GM12873 (cell line): Measurements from ENCODE around the gene SRRM2.

ENCODE experiments used
- CTCF ChIP-seq: IDR thresholded peaks from 2 replicates; pipeline ENCODE4 v1.5.1; 2012; ENCODE audit warnings: low read depth, mild to moderate bottlenecking, moderate library complexity, low read length, control low read depth; ENCODE audit not compliant: insufficient read depth; ENCODE audit errors: missing control alignments

The SRRM2 gene

DNA sequence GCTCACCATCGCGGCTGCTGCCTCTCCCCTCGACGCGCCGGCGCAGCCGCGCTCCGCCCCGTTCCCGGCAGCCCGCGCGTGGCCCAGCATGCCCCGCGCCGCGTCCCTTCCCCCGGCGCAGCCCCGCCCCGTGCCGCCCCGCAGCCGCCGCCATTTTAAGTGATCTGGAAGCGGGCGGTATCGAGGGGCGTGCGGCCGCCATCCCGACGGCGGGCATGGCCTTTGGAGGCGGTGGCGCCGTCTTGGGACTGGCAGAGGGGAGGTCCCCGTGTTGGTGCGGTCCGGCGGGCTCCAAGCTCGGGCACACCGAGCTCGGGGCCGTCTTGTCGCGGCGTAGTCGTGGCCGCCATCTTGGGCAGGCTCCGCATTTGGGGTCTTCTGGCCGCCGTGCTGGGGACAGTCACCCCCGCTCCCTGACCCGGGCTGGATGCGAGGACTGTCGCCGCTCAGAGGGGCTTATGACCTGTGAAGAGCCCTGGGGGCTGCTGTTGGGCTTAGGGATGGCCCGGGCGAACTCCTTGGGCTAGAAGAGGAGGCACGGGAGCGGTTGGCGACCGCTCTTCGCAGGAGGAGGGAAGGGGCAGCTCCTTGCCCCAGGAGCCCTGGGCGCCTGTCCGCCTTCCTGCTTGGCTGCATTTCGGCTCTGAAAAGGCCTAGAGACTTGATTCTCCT is 24.9 kb downstream of the SRRM2 start, which contains the start of gene ELOB:
Gene ELOB (minus strand): TSS at position 50 of the 672 bp plus-strand sequence. CDS start 41 bp downstream, at position 9.
- no peak for TF ChIP-seq CTCF

GRCh38 chr16:2777903-2778629 is 25.6 kb downstream of the SRRM2 start:
- no peak for TF ChIP-seq CTCF

DNA sequence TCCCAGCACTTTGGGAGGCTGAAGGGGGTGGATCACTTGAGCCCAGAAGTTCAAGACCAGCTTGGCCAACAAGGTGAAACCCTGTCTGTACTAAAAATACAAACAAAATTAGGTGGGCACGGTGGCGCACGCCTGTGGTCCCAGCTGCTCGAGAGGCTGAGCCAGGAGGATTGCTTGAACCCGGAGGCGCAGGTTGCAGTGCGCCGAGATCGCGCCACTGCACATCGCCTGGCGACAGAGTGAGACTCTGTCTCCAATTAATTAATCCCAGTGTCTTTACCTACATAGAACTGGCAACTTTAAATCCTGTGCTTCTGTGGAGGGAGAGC is 26.2 kb downstream of the SRRM2 start:
- TF ChIP-seq CTCF = no peak

GRCh38 chr16:2779151-2779920 is 26.9 kb downstream of the SRRM2 start:
- TF ChIP-seq CTCF = no peak

- no peak for TF ChIP-seq CTCF
Measured at GRCh38 chr16:2779978-2780898, 27.8 kb downstream of the SRRM2 start.

GRCh38 chr16:2782583-2783351 is 30.3 kb downstream of the SRRM2 start:
- no peak for TF ChIP-seq CTCF
